ENCODE measurements around the gene CARS1. TPM values are rescaled to one million over a fixed set of nuclear protein-coding genes. Genes with fewer than 3 reads are reported as not detected.

Gene CARS1
- total RNA-seq, 1 donor from 2014 or later, result 17.2 TPM

GRCh38 chr11:3011891-3012885 lies 45.0 kb downstream of the CARS1 start:
- Histone ChIP-seq H3K27ac (no peak overlapping the region), H3K9me3 (ENCODE audit: low read depth) (no peaks in the 10 kb centered on the region), H3K79me2 (ENCODE audit: low read depth) (no peaks in the 10 kb centered on the region), H3K4me3 (no peak overlapping the region), H4K20me1 (ENCODE audit: low read depth) (no peaks in the 10 kb centered on the region), H3K9ac (no peak overlapping the region), H3F3A (ENCODE audit: low read depth) (no peaks in the 10 kb centered on the region), H3K36me3 (no peaks in the 10 kb centered on the region), H2AFZ (replicated peaks) (no peak overlapping the region), H3K4me2 (no peak overlapping the region), H3K27me3 (no peaks in the 10 kb centered on the region), H3K4me1 (no peaks in the 10 kb centered on the region)
- Mint-ChIP-seq H3K27me3 (ENCODE audit: insufficient read depth, low read depth) (peaks cover 6% of the 10 kb centered on the region), H3K4me1 (no peaks in the 10 kb centered on the region), H3K27ac (no peak overlapping the region), H3K36me3 (peaks cover 14% of the 10 kb centered on the region), H3K9me3 (no peaks in the 10 kb centered on the region), H3K4me3 (no peak overlapping the region)
- DNase-seq (ENCODE audit: low spot score), result no peak
- no peak for TF ChIP-seq CTCF (IDR thresholded peaks at IDR 0.05)
- TF ChIP-seq EZH2phosphoT487 (IDR thresholded peaks at IDR 0.05), result no peak
- TF ChIP-seq EZH2 (IDR thresholded peaks at IDR 0.05), result no peak

- Histone ChIP-seq H3K9ac (no peak overlapping the region), H3F3A (ENCODE audit: low read depth) (no peaks in the 10 kb centered on the region), H3K4me2 (no peak overlapping the region), H3K9me3 (ENCODE audit: low read depth) (no peaks in the 10 kb centered on the region), H3K36me3 (no peaks in the 10 kb centered on the region), H4K20me1 (ENCODE audit: low read depth) (no peaks in the 10 kb centered on the region), H2AFZ (replicated peaks) (no peak overlapping the region), H3K4me3 (no peak overlapping the region), H3K4me1 (no peaks in the 10 kb centered on the region), H3K79me2 (ENCODE audit: low read depth) (no peaks in the 10 kb centered on the region), H3K27ac (no peak overlapping the region), H3K27me3 (no peaks in the 10 kb centered on the region)
- no peak for DNase-seq (ENCODE audit: low spot score)
- TF ChIP-seq CTCF (IDR thresholded peaks at IDR 0.05), result no peak
- no peak for TF ChIP-seq EZH2phosphoT487 (IDR thresholded peaks at IDR 0.05)
- no peak for TF ChIP-seq EZH2 (IDR thresholded peaks at IDR 0.05)
- Mint-ChIP-seq H3K27me3 (ENCODE audit: insufficient read depth, low read depth) (peaks cover 6% of the 10 kb centered on the region), H3K27ac (no peak overlapping the region), H3K4me1 (no peaks in the 10 kb centered on the region), H3K36me3 (peaks cover 12% of the 10 kb centered on the region), H3K4me3 (peak overlapping the region; percentile 33), H3K9me3 (no peaks in the 10 kb centered on the region)
These were observed 46.5 kb downstream of the CARS1 start for GRCh38 chr11:3010521-3011275.

- no peak overlapping the region for H3K4me3 Mint-ChIP-seq
- Histone ChIP-seq H3K4me2 (no peak overlapping the region), H4K20me1 (ENCODE audit: low read depth) (no peaks in the 10 kb centered on the region), H3K36me3 (no peaks in the 10 kb centered on the region), H3K9me3 (ENCODE audit: low read depth) (no peaks in the 10 kb centered on the region), H3F3A (ENCODE audit: low read depth) (no peaks in the 10 kb centered on the region), H3K79me2 (ENCODE audit: low read depth) (no peaks in the 10 kb centered on the region), H2AFZ (replicated peaks) (no peak overlapping the region), H3K4me3 (no peak overlapping the region), H3K27me3 (no peaks in the 10 kb centered on the region), H3K27ac (no peak overlapping the region), H3K4me1 (no peaks in the 10 kb centered on the region), H3K9ac (no peak overlapping the region)
- no peak for TF ChIP-seq CTCF (IDR thresholded peaks at IDR 0.05)
- no peak for TF ChIP-seq EZH2 (IDR thresholded peaks at IDR 0.05)
- no peak for TF ChIP-seq EZH2phosphoT487 (IDR thresholded peaks at IDR 0.05)
- DNase-seq (ENCODE audit: low spot score), result no peak
- H3K27ac Mint-ChIP-seq, result no peak overlapping the region
- peaks cover 6% of the 10 kb centered on the region for H3K27me3 Mint-ChIP-seq (ENCODE audit: insufficient read depth, low read depth)
- H3K36me3 Mint-ChIP-seq, result peaks cover 8% of the 10 kb centered on the region
- H3K9me3 Mint-ChIP-seq, result no peaks in the 10 kb centered on the region
- no peaks in the 10 kb centered on the region for H3K4me1 Mint-ChIP-seq
These were observed 47.2 kb downstream of the CARS1 start for GRCh38 chr11:3010004-3010403.

Measured in neural progenitor cell (in vitro differentiated cells).